HG02884 (cell line): ENCODE results near the gene GCC2.
"Not testable (repeated sequence)": the region's sequence is repeated elsewhere in the genome, so short reads cannot be mapped to it uniquely, and the experiment has no call there.

Source experiments
- ATAC-seq: cut with Tn5 transposase; IDR thresholded peaks from one replicate; pipeline ENCODE4 v1.9.1; 2021; ENCODE audit warnings: mild to moderate bottlenecking, moderate library complexity; ENCODE audit not compliant: unreplicated experiment

Gene GCC2

GRCh38 chr2:108556581-108556980 lies 107.6 kb downstream of the GCC2 start:
- ATAC-seq: not testable (repeated sequence)
